Measurements from ENCODE around the gene NFKBIB. TPM values are rescaled to one million over a fixed set of nuclear protein-coding genes. Genes with fewer than 3 reads are reported as not detected.
A peak's percentile ranks its signal among the peaks of the same experiment; 100 is the strongest.

Gene NFKBIB
- total RNA-seq, 1 experiment from 2014 or later, result 39.8 TPM

DNA sequence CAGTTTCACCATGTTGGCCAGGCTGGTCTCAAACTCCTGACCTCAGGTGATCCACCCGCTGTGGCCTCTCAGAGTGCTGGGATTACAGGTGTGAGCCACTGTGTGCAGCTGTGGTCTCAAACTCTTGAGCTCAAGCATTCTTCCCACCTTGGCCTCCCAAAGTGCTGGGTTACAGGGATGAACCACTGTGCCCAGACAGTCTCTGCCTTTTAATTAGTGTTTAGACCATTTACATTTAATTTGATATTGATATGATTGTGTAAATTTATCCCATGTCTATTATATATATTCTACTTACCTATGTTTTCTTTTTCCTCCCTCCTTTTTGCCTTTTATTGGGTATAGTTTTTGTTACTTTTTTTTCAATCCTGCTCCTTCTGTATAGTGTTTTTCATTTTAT, 1.9 kb downstream of the NFKBIB start:
- ChIA-PET CTCF (interaction anchor here (0.9 to 3.0 kb wide), 3 partner anchors 11 to 28 kb away, joined by 3 to 32 read pairs (median 12); partner anchors contain the start of genes CCER2, MRPS12 and SARS2), POLR2A (no interaction called here)
- no peak for TF ChIP-seq SP1 (CRISPR knock-in tag; conservative IDR thresholded peaks at IDR 0.05)
- TF ChIP-seq, protein P1, sequence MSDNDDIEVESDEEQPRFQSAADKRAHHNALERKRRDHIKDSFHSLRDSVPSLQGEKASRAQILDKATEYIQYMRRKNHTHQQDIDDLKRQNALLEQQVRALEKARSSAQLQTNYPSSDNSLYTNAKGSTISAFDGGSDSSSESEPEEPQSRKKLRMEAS (CRISPR knock-in tag; IDR thresholded peaks at IDR 0.05), result no peak
- no peak for TF ChIP-seq ZMAT4 (CRISPR knock-in tag; IDR thresholded peaks at IDR 0.05)
- no peak for TF ChIP-seq ZNF263 (CRISPR knock-in tag; IDR thresholded peaks at IDR 0.05; ENCODE audit: low read depth)
- no peak for TF ChIP-seq GRHL2 (CRISPR knock-in tag; IDR thresholded peaks at IDR 0.05; ENCODE audit: insufficient replicate concordance, severe bottlenecking)
- TF ChIP-seq USF1 (CRISPR knock-in tag; IDR thresholded peaks at IDR 0.05), result no peak
- TF ChIP-seq NFYB (CRISPR knock-in tag; conservative IDR thresholded peaks at IDR 0.05; ENCODE audit: low read depth), result no peak
- TF ChIP-seq, protein P2, sequence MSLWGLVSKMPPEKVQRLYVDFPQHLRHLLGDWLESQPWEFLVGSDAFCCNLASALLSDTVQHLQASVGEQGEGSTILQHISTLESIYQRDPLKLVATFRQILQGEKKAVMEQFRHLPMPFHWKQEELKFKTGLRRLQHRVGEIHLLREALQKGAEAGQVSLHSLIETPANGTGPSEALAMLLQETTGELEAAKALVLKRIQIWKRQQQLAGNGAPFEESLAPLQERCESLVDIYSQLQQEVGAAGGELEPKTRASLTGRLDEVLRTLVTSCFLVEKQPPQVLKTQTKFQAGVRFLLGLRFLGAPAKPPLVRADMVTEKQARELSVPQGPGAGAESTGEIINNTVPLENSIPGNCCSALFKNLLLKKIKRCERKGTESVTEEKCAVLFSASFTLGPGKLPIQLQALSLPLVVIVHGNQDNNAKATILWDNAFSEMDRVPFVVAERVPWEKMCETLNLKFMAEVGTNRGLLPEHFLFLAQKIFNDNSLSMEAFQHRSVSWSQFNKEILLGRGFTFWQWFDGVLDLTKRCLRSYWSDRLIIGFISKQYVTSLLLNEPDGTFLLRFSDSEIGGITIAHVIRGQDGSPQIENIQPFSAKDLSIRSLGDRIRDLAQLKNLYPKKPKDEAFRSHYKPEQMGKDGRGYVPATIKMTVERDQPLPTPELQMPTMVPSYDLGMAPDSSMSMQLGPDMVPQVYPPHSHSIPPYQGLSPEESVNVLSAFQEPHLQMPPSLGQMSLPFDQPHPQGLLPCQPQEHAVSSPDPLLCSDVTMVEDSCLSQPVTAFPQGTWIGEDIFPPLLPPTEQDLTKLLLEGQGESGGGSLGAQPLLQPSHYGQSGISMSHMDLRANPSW (CRISPR knock-in tag; conservative IDR thresholded peaks at IDR 0.05; ENCODE audit: low read depth), result no peak
- no peak for TF ChIP-seq CREM (CRISPR knock-in tag; IDR thresholded peaks at IDR 0.05)
- no peak for TF ChIP-seq RELA (CRISPR knock-in tag; IDR thresholded peaks at IDR 0.05; ENCODE audit: borderline replicate concordance)
- no peak for TF ChIP-seq GABPB1 (CRISPR knock-in tag; IDR thresholded peaks at IDR 0.05)
- no peak for TF ChIP-seq KAT7 (CRISPR knock-in tag; IDR thresholded peaks at IDR 0.05; ENCODE audit: borderline replicate concordance)
- no peak for TF ChIP-seq FOXK1 (CRISPR knock-in tag; IDR thresholded peaks at IDR 0.05)
- TF ChIP-seq PREB (CRISPR knock-in tag; IDR thresholded peaks at IDR 0.05; ENCODE audit: borderline replicate concordance), result no peak
- TF ChIP-seq ETV6 (CRISPR knock-in tag; IDR thresholded peaks at IDR 0.05), result no peak
- TF ChIP-seq MYBL2 (CRISPR knock-in tag; IDR thresholded peaks at IDR 0.05), result no peak
- DNase-seq (ENCODE audit: low spot score) (no peak), ATAC-seq (no peak)
- H3K27ac Mint-ChIP-seq, result no peak overlapping the region
- H3K4me3 Mint-ChIP-seq, result peak overlapping the region; percentile 38
- peaks cover 12% of the 10 kb centered on the region for H3K4me1 Mint-ChIP-seq
- peaks cover 3% of the 10 kb centered on the region for H3K36me3 Mint-ChIP-seq
- peaks cover 4% of the 10 kb centered on the region; the same call in 1 of the 2 replicates for H3K9me3 Mint-ChIP-seq
- H3K27me3 Mint-ChIP-seq (ENCODE audit: low read depth), result peaks cover 21% of the 10 kb centered on the region

- no peak for TF ChIP-seq RORB (CRISPR knock-in tag; IDR thresholded peaks at IDR 0.05)
- TF ChIP-seq GTF2I (CRISPR knock-in tag; conservative IDR thresholded peaks at IDR 0.05), result no peak
- TF ChIP-seq GABPB1 (CRISPR knock-in tag; IDR thresholded peaks at IDR 0.05), result 0 out of 2 replicates have a peak, but pooled peaks have one; percentile 20
- POLR2A ChIA-PET, result no interaction called here
- H3K27ac Mint-ChIP-seq, result no peak overlapping the region
These were observed 5.1 kb downstream of the NFKBIB start for GRCh38 chr19:38904581-38905539.

More at GRCh38 chr19:38904581-38905539, 5.1 kb downstream of the NFKBIB start:
- Mint-ChIP-seq H3K4me3 (no peak overlapping the region), H3K36me3 (peaks cover 10% of the 10 kb centered on the region), H3K4me1 (peaks cover 8% of the 10 kb centered on the region), H3K9me3 (peaks cover 4% of the 10 kb centered on the region; the same call in 1 of the 2 replicates), H3K27me3 (ENCODE audit: low read depth) (no peaks in the 10 kb centered on the region)
- DNase-seq (ENCODE audit: low spot score) (no peak), ATAC-seq (no peak)
- CTCF ChIA-PET, result interaction anchor here (1.2 to 2.0 kb wide), 2 partner anchors 17 to 25 kb away, joined by 3 to 13 read pairs; partner anchors contain the start of genes MRPS12 and SARS2

Data from WTC11 (cell line).